ENCODE data around the gene AIFM2.

AIFM2 gene

DNA sequence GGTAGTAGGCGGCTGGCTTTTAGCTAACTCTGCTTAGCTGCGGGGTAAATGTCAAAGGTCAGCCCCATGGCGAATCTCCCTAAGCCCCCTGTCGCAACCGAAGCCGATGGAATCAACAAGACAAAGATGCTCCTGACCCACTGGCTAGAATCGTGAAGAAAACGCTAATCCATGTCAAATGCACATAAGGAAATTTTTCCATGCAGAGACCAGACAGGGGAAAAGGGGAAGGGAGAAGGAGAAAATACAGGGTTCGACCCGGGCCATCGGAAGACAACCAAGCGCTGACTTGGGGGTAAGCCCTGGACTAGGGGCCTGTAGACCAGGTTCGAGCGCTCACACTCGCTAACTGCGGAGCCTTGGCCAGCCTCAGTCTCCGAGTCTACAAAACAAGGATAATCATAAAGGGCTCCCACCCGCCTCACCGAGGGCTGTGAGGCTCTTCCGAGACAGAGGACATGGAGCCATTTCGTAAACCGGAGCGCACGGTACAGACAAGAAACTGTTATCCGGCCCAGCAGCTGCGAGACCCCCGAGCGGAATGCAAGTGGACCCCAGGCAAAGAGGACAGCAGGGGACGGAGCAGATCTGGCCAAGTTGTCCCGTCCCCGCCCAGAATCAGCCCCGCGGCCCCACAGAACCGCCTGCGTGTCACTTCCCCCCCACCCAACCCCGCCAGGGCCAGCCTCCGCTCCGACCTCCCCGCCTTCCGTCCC lies 37.2 kb upstream of the AIFM2 start:
- TF ChIP-seq SIN3A (IDR thresholded peaks at IDR 0.05; ENCODE audit: borderline replicate concordance, insufficient read depth, low read length) (no peak), FOXP2 (optimal IDR thresholded peaks at IDR 0.05; ENCODE audit: borderline replicate concordance, extremely low read depth, extremely low read length, insufficient read depth) (no peak), TAF1 (IDR thresholded peaks at IDR 0.05; ENCODE audit: borderline replicate concordance, insufficient read depth, low read length) (no peak), REST (IDR thresholded peaks at IDR 0.05; ENCODE audit: insufficient read depth in 1 of 2, low read depth in 2 of 2, low read length in 2 of 2) (no peak), POLR2AphosphoS5 (IDR thresholded peaks at IDR 0.05; ENCODE audit: low read depth, low read length) (no peak)

GRCh38 chr10:70169011-70169410 lies 36.4 kb upstream of the AIFM2 start:
- TF ChIP-seq POLR2AphosphoS5 (IDR thresholded peaks at IDR 0.05; ENCODE audit: low read depth, low read length) (no peak), FOXP2 (optimal IDR thresholded peaks at IDR 0.05; ENCODE audit: borderline replicate concordance, extremely low read depth, extremely low read length, insufficient read depth) (no peak), TAF1 (IDR thresholded peaks at IDR 0.05; ENCODE audit: borderline replicate concordance, insufficient read depth, low read length) (no peak), REST (IDR thresholded peaks at IDR 0.05; ENCODE audit: insufficient read depth in 1 of 2, low read depth in 2 of 2, low read length in 2 of 2) (no peak), SIN3A (IDR thresholded peaks at IDR 0.05; ENCODE audit: borderline replicate concordance, insufficient read depth, low read length) (no peak)

GRCh38 chr10:70167246-70167645 lies 34.6 kb upstream of the AIFM2 start:
- TF ChIP-seq TAF1 (IDR thresholded peaks at IDR 0.05; ENCODE audit: borderline replicate concordance, insufficient read depth, low read length): no peak

DNA sequence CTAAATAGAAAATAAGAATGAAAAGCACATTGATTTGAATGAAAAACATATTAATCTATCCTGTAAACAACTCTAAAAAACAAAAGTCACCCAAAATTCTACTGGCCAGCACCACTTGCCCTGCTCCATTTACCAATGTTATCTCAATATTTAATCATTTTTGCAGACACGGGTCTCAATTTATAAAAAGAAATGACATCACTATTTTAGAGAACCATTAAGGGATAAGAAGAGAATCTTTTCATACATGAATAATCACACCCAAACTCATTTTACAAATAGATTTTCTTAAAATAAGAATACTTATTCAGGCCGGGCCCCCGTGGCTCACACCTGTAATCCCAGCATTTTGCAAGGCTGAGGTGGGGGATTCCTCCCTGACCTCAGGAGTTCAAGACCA lies 33.8 kb upstream of the AIFM2 start:
- TF ChIP-seq SIN3A (IDR thresholded peaks at IDR 0.05; ENCODE audit: borderline replicate concordance, insufficient read depth, low read length): no peak
- no peak for TF ChIP-seq REST (IDR thresholded peaks at IDR 0.05; ENCODE audit: insufficient read depth in 1 of 2, low read depth in 2 of 2, low read length in 2 of 2)
- no peak for TF ChIP-seq TAF1 (IDR thresholded peaks at IDR 0.05; ENCODE audit: borderline replicate concordance, insufficient read depth, low read length)
- no peak for TF ChIP-seq FOXP2 (optimal IDR thresholded peaks at IDR 0.05; ENCODE audit: borderline replicate concordance, extremely low read depth, extremely low read length, insufficient read depth)
- no peak for TF ChIP-seq POLR2AphosphoS5 (IDR thresholded peaks at IDR 0.05; ENCODE audit: low read depth, low read length)

DNA sequence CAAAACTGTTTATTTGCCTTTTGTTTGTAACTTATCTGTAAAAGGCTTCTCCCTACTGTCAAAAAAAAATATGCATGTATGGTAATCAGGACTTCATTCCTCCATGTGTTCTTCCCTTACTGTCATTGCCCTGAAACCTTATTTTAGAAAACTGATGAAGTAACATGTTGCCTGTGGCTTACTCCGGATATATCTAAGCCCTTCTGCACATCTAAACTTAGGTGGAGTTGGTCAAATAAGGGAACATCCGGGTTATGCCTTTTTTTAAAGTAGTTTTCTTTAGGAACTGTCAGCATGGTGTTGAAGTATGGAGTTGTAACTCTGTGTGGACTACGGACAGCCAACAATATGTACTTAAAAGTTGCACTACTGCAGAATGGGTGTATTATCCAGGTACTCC lies 31.5 kb upstream of the AIFM2 start:
- TF ChIP-seq POLR2AphosphoS5 (IDR thresholded peaks at IDR 0.05; ENCODE audit: low read depth, low read length) (no peak), FOXP2 (optimal IDR thresholded peaks at IDR 0.05; ENCODE audit: borderline replicate concordance, extremely low read depth, extremely low read length, insufficient read depth) (no peak), TAF1 (IDR thresholded peaks at IDR 0.05; ENCODE audit: borderline replicate concordance, insufficient read depth, low read length) (no peak), SIN3A (IDR thresholded peaks at IDR 0.05; ENCODE audit: borderline replicate concordance, insufficient read depth, low read length) (no peak), REST (IDR thresholded peaks at IDR 0.05; ENCODE audit: insufficient read depth in 1 of 2, low read depth in 2 of 2, low read length in 2 of 2) (no peak)

Measured in PFSK-1 (cell line).